Stimulated activated CD8-positive, alpha-beta memory T cell treated with anti-CD3 and anti-CD28 coated beads, Interleukin-4, amount 100 ng/mL, for 48 hours (primary cell): ENCODE results near the gene ZNRF2.
"Not testable (repeated sequence)": the region's sequence is repeated elsewhere in the genome, so short reads cannot be mapped to it uniquely, and the experiment has no call there.

Source experiments
- DNase-seq: peaks from one replicate; pipeline ENCODE4 v3.0.0-alpha.2; 2020

ZNRF2 gene

DNA sequence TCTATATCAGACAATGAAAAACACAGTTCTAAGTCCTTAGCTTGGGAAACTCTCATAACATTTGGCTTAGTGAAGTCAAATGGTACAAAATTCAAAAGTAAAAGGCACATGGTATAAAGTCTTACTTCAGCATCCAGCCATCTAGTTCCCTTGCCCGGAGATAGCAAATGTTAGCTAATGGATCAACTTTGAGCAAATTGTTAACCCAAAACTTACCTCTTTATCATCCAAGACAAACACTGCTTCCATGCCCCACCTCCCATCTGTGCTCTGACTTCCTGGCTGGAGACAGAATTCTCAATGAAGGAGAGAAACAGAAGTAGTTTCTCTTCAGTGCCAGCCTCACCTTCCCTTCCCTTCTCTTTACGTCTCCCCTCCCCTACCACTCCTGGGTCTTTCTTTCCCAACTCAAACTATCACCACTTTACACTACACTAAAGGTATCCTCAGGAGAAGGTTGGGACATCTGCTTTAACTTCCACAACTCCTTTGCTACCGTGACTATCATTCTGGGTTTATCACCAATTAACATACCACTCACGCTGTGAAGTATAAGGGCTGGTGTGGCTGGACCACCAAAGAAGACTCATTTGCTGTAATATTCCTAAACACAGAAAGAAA, 21.2 kb upstream of the ZNRF2 start:
- DNase-seq = no peak

GRCh38 chr7:30264052-30264451, 20.3 kb upstream of the ZNRF2 start:
- DNase-seq = no peak

- DNase-seq = not testable (repeated sequence)
Observed at GRCh38 chr7:30265189-30265588, 19.2 kb upstream of the ZNRF2 start.

DNA sequence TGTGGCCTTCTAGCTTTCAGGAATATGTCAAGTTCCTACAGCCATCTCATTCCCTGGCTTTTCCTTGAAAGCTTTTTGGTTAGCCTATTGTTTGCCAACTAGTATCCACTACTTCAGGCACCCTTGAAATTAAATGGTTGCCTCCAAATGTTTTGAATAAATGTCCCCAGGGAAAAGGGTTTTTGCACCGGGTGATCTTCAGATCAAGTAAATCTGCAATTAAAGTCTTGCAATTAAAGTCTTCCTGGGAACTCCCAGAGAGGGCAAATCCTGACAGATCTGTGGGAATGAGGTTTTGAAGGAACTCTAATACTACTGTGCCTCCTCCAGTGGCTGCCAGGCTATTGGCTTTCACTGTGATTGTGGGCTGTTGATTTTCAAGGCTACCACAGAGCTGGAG, 17.7 kb upstream of the ZNRF2 start:
- no peak for DNase-seq

DNA sequence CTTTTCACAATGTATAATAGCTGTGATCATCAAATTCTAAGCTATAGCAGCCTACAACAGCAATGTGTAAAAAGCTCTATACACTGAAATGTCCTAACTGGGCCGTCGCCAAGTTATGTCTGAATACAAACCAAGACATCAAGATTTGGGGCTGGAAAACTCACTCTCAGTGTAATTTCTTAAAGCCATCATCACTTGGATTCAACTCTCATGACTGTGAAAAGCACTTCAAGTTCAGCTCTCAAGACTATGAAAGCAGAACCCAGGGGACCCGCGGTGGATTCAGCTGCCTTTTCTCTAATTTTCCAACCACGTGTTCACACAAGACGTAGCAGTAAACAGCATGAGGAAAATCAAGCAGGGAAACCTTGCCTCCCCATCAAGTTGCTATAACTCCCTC, 15.8 kb upstream of the ZNRF2 start:
- no peak for DNase-seq

GRCh38 chr7:30269490-30269889, 14.9 kb upstream of the ZNRF2 start:
- no peak for DNase-seq

DNA sequence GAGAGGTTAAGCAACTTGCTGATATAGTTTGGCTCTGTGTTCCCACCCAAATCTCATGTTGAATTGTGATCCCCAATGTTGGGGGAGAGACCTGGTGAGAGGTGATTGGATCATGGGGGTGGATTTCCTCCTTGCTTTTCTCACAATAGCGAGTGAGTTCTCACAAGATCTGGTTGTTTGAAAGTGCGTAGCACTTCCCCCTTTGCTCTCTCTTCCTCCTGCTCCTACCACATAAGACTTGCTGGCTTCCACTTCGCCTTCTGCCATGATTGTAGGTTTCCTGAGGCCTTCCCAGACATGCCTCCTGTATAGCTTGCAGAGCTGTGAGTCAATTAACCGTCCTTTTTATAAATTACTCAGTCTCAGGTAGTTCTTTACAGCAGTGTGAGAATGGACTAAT, 13.5 kb upstream of the ZNRF2 start:
- no peak for DNase-seq

GRCh38 chr7:30272126-30272525, 12.3 kb upstream of the ZNRF2 start:
- DNase-seq = no peak

GRCh38 chr7:30273552-30273951, 10.8 kb upstream of the ZNRF2 start:
- no peak for DNase-seq

- no peak for DNase-seq
Observed at GRCh38 chr7:30274641-30275040, 9.8 kb upstream of the ZNRF2 start.

GRCh38 chr7:30276203-30276900, 8.0 kb upstream of the ZNRF2 start:
- DNase-seq = peak; percentile 55

DNA sequence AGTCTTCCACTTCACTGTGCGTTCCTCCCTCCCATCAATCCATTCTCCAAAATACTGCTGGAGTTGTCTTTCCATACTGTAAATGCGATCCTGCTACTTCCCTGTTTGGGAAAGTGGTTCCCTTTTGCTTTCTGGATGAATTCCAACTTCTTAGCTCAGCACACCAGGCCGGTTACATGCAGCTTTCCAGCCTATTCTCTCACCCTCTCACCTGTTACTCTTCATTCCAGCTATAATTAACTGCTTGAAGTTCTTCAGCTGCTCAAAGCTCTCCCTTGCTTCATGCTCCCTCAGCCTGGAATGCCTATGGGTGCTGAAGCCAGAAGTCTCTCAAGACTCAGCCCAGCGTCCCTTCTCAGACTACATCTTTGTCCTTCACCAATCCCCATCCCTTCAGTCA, 6.0 kb upstream of the ZNRF2 start:
- DNase-seq = no peak

DNA sequence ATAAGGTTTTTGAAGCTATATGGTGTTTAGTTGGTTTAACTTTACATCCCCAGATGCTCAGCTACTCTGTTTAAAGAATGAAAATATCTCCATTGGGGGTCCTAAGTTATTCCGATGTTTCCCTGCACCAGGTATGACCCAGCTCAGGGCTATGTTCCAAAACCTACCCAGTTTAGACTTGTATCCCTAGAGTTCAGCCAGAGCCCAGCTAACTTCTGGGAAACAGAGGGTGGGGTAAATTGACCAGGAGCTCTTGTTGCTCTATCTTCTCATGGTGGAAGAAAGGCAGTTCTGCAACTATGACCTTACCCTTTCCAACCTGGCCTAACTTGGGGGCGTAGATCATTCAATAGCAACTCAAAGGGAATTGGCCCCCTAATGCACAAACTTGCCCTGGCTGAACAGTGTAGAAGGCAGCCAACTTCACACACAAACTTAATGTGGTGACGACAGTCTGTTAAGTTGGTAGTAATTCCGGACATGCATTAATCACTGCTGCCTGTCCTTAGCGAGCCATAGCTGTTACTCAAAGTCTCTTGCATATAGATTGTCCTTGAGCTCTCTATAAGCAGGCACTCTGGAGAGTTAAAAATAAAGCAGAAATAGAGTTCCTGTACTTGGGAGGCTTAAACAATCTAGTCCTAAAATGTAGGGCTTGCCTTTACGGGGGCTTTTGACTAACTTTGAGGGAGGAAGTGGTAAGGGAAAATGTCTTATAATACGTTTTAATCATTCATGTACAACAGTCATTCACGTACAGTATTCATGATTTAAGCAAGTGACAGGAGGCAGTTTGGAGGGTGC, 5.3 kb upstream of the ZNRF2 start:
- DNase-seq = no peak

DNA sequence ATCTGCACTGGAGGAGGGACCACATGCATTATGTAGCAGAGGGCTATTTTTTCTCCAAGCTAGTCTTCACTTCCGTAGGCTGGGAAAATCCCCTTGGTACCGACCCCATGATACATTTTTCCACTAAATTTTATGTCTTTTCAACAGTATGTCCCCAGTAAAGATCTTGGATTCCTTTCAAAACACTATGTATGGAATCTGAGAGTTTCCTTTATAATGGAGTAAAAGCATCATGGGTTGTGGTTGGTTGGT, 4.8 kb upstream of the ZNRF2 start:
- DNase-seq = no peak

DNA sequence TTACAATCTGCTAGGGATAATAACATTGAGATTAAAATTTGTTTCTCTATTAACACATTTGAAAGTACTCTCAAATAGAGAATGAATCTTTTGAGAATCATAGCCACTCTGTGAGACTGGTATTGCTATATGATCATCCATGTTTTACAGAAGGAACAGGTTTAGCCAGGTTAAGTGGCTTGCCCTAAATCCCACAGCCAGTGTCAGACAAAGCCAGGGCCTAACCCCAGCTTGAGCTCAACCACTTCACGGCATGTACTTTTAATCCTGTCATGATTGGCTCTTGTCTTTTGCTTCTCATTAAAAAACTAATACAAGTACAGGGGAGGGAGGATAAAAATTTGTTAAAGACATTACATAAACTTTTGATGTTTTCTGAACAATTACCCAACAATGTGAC, 3.8 kb upstream of the ZNRF2 start:
- no peak for DNase-seq

DNA sequence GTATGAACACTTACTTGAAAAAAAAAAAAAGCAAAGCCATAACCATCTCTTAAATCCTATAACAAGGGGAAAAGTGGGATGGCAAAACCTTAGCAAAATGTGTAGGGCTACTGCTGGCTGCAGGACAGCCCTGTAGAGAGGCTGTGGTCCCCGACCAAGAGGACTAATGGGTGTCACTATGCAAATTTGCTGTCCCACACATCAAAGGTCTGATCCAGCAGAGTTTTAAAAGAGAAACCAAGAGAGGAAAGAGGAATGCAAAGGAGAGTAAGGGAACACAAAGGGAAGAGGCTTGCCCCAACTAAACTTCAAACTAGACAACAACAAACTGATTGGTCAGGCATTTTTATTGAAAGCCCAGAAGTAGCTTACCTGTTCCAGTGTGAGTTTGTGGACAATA, 3.1 kb upstream of the ZNRF2 start:
- no peak for DNase-seq

DNA sequence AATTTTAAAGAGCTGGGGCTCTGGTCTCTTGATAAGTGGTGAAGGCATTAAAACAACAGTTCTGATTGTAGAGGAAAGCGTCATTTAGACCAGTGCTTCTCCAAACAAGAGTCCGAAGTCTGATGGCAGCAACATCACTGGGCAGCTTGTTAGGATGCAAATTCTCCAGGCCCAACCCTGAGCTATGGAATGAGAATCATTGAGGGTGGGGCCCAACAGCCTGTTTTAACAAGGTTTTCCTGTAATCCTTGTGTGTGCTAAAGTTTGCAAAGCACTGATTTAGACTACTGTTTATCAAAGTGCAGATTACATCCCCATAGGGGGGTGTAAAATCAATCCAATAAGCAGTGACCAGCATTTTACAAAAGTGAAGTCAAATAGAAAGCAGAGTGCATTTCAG, 2.6 kb upstream of the ZNRF2 start:
- no peak for DNase-seq

- no peak for DNase-seq
Observed at GRCh38 chr7:30282735-30283134, 1.7 kb upstream of the ZNRF2 start.

GRCh38 chr7:30285067-30285535, 704 bp downstream of the ZNRF2 start:
- peak; percentile 46 for DNase-seq

- DNase-seq = peak; percentile 70
Observed at GRCh38 chr7:30285536-30286284, 1.3 kb downstream of the ZNRF2 start.

DNA sequence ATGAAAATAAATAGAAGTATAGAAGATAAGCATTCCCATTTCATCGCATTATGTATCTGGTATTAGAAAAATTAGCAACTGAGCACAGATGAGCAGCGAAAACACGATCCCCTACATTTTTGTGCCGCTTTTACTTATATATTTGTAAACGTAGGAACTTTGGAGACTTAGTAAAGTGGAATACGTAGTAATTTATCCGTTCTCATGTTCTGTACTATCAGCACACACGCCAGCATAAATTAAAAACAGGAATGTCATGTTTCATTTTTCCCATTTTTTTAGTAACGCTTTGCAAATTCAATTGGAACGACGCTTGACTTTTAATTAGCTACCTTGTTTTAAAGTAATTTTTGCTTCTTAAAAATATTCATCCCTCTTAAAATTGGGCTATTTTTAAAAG, 2.4 kb downstream of the ZNRF2 start:
- no peak for DNase-seq

GRCh38 chr7:30287625-30288024, 3.2 kb downstream of the ZNRF2 start:
- not testable (repeated sequence) for DNase-seq

GRCh38 chr7:30289634-30290033, 5.2 kb downstream of the ZNRF2 start:
- not testable (repeated sequence) for DNase-seq

- DNase-seq = not testable (repeated sequence)
Observed at GRCh38 chr7:30290317-30290716, 5.9 kb downstream of the ZNRF2 start.
